NCI-H1092 treated with DMSO at 0.1 percent for 48 hours (cell line): ENCODE results near the gene VTI1A.

Experiments used
- DNase-seq: peaks from one replicate; lab custom pipeline; 2025; lab: John Stamatoyannopoulos, UW

Gene VTI1A

GRCh38 chr10:112810711-112811151 is 363.7 kb downstream of the VTI1A start:
- no peak for DNase-seq

- DNase-seq: no peak
Measured at GRCh38 chr10:112811741-112812551, 364.9 kb downstream of the VTI1A start.

- no peak for DNase-seq
Measured at GRCh38 chr10:112812586-112812985, 365.6 kb downstream of the VTI1A start.

- no peak for DNase-seq
Measured at GRCh38 chr10:112813866-112814591, 367.0 kb downstream of the VTI1A start.

DNA sequence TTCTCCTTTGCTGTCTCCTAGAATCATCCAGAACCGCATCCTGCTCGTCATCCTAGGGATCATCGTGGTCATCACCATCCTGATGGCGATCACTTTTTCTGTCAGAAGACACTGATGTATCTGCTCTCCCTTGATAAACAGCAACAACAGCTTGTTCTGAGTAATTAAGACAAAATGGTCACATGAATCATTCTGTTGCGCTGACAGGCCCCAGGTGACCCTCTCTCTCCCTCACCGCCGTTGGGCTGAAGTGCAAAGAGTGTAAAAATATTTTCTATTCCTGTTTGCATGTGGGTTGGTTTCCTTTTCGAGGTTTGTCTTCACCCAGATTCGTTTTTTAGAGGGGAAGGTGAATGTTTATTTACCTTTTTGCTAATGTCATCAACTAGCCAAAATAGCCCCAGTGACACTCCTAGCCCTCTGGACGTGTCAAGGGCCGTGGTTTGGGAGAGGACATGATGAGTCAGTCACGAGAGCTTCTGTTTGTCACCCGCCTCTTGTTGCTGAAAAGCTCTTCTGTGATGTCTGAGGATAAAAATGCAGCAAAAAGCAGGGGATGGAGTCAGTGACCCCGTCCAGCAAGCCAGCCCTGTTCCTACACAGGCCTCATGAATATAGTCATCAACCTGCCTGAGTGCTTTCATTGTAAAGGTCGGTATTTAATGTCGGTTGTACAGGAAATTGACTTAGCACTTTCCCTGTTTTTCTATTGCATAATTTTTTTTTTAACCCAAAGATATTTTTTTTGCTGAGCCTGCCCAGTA is 368.4 kb downstream of the VTI1A start:
- DNase-seq: no peak

DNA sequence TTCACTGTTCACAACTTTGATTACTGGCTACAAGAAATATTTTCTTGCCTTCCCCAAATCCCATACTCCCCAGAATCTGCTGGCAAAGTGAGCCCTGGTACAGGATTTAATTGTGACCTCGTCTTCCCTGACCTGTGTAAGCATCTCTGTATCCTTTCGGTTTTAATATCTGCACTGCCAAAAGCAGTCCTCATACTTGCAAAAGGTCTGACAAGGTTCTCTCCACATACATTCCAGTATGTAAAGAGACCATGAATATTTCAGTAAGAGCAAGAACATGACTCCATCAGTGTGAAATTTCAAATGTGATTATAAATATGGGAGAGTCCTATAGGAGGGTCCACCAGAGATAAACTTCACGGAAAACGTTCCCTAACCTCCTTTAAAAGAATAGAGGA is 369.0 kb downstream of the VTI1A start:
- DNase-seq: no peak

GRCh38 chr10:112816891-112817290 is 369.9 kb downstream of the VTI1A start:
- no peak for DNase-seq

GRCh38 chr10:112817981-112818777 is 371.2 kb downstream of the VTI1A start:
- no peak for DNase-seq

GRCh38 chr10:112819231-112819630 is 372.2 kb downstream of the VTI1A start:
- no peak for DNase-seq

GRCh38 chr10:112820320-112820719 is 373.3 kb downstream of the VTI1A start:
- no peak for DNase-seq

DNA sequence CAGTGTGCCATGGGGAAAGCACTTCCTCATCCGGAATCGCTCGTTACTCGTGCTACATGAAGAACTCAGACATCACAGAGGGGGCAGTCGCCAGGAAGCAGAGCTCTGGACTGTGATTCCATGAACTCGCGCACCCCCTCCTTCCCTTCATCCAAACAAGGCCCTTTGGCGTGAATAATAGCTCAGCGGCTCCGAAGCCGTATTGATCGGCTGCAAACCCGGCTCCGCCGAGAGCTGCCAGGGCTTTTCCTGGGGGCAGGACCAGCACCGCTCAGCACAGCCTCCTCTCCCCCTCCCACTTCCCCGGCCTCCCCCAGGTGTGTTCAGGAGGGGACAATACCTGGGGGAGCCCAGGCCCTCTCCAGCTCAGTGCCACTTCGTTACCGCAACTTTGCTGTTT is 374.0 kb downstream of the VTI1A start:
- DNase-seq: no peak

GRCh38 chr10:112821663-112822062 is 374.6 kb downstream of the VTI1A start:
- DNase-seq: no peak

GRCh38 chr10:112823007-112823406 is 376.0 kb downstream of the VTI1A start:
- DNase-seq: no peak

DNA sequence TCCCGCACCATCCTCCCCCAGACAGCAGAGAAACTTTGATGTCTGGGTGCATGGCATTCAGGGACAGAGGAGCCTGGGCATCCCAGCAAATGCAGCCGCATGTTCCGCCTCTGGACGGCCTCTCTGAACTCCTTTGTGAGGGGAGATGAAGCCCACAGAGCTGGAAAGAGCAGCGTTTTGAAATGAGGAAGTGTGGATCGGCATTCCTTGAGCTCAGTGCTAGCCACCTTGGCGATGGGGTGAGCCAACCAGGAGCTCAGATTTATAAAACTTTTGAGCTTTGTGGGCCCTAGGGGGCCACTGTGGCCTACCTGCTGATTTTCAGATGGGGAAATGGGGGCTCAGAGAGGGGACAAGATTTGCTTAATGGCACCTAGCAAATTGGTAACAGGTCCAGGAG is 376.6 kb downstream of the VTI1A start:
- no peak for DNase-seq

GRCh38 chr10:112826018-112826697 is 379.1 kb downstream of the VTI1A start:
- DNase-seq: peak; percentile 20

DNA sequence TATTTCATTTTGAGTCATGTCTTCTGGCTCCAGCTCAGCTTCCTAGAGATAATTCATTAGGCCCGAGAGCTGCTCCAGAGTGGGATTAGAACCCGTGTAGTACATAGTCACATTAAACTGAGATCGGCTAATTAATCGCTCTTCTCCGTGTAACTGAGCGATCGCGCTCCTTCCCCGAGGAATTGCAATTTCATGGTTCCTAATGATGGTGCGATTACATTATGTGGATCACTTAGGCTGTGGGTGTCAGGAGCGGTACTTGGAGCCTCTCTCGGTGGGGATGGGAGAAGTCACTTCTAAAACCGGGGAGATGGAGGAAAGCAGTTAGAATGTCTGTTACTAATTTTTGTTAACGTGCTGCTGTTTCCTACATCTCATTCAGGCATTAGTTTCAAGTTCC is 380.1 kb downstream of the VTI1A start:
- DNase-seq: no peak

DNA sequence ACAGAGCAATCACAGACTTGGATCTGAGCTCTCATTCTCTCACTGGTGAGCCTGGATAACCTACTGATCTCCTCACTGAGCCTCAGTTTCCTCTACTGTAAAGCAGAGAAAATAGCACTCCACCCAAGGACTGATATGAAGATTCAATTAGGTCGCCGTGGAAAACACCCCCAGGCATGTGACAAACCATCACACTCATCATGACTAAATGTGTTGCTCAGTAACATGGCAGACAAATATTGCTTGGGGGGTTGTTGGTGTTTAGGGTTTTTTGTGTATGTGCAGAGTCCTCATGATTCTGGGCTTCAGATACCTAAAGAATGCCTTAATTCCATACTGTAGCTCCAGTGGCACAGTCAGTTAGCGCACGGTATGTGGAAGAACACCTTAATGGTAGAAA is 380.9 kb downstream of the VTI1A start:
- DNase-seq: no peak

GRCh38 chr10:112831859-112832258 is 384.8 kb downstream of the VTI1A start:
- no peak for DNase-seq

- DNase-seq: no peak
Measured at GRCh38 chr10:112832361-112832878, 385.4 kb downstream of the VTI1A start.

DNA sequence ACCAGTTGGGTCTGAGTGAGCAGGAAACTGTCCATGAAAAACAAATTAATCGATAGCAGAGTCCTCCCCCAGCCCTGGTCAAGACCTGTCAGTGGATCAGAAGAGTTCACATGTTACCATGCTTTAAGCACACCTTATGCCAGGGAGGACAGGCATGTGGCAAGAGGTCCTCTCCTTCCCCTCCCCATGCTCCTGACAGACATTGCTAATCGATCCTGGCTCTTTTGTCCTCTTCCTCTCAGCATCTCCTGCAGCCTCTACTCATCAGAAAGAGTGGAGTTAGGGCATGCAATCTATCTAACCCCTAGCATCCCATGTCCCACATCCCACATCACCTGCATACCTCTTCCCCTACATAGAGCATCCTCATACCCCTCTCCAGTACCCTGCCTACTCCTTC is 385.9 kb downstream of the VTI1A start:
- no peak for DNase-seq

- peak; percentile 18 for DNase-seq
Measured at GRCh38 chr10:112834751-112835181, 387.8 kb downstream of the VTI1A start.
